ENCODE measurements around the gene NUMBL. TPM values are rescaled to one million over a fixed set of nuclear protein-coding genes. Genes with fewer than 3 reads are reported as not detected.

NUMBL gene
- total and polyA plus RNA-seq, 2 of the 13 experiments (the other 11 are each of a cell fraction or from before 2014, with no cell fraction given) = 0.49 to 2.3 TPM

- TF ChIP-seq ZBTB10 (CRISPR knock-in tag; IDR thresholded peaks at IDR 0.05; ENCODE audit: borderline replicate concordance) (0 out of 2 replicates have a peak, but pooled peaks have one; percentile 4), POGK (CRISPR knock-in tag; conservative IDR thresholded peaks at IDR 0.05) (peak; percentile 11; the same call in 1 of the 2 replicates), SIN3A (IDR thresholded peaks at IDR 0.05; ENCODE audit: borderline replicate concordance, low read depth, low read length) (0 out of 2 replicates have a peak, but pooled peaks have one; percentile 12), ZSCAN20 (CRISPR knock-in tag; IDR thresholded peaks at IDR 0.05; ENCODE audit: borderline replicate concordance) (no peak), ZMAT3 (CRISPR knock-in tag; conservative IDR thresholded peaks at IDR 0.05) (peak; percentile 72; the same call in 1 of the 2 replicates), CBX5 (CRISPR knock-in tag; IDR thresholded peaks at IDR 0.05; ENCODE audit: borderline replicate concordance) (0 out of 2 replicates have a peak, but pooled peaks have one; percentile 45), BCLAF1 (IDR thresholded peaks at IDR 0.05) (no peak), BCL3 (CRISPR knock-in tag; IDR thresholded peaks at IDR 0.05) (0 out of 2 replicates have a peak, but pooled peaks have one; percentile 15), POLR2G (IDR thresholded peaks at IDR 0.05; ENCODE audit: low read depth, low read length) (peak; percentile 30; the same call in 1 of the 2 replicates), TAF1 (CRISPR knock-in tag; IDR thresholded peaks at IDR 0.05) (peak; percentile 34), IRF9 (CRISPR knock-in tag; IDR thresholded peaks at IDR 0.05; ENCODE audit: borderline replicate concordance) (peak; percentile 27; the same call in 1 of the 2 replicates), ATF6 (CRISPR knock-in tag; conservative IDR thresholded peaks at IDR 0.05) (0 out of 2 replicates have a peak, but pooled peaks have one; percentile 27), ZBTB26 (CRISPR knock-in tag; IDR thresholded peaks at IDR 0.05; ENCODE audit: borderline replicate concordance) (0 out of 2 replicates have a peak, but pooled peaks have one; percentile 20)
Observed at GRCh38 chr19:40717325-40717879, 27.0 kb upstream of the NUMBL start (continued).

All from HepG2 (cell line).